ENCODE data around the gene CCDC43. TPM values are rescaled to one million over a fixed set of nuclear protein-coding genes. Genes with fewer than 3 reads are reported as not detected.

Gene CCDC43
- total and polyA plus RNA-seq, 2 donors (not counting 3 experiments of a cell fraction or from before 2014, with no cell fraction given): 5.9 to 31.7 TPM

GRCh38 chr17:44672479-44673093 lies 17.0 kb downstream of the CCDC43 start:
- Histone ChIP-seq H3K4me2 (ENCODE audit: insufficient read depth, low read length) (no peak overlapping the region), H4K20me1 (replicated peaks; ENCODE audit: control insufficient read depth, extremely low read depth, insufficient read depth, low read length) (no peaks in the 10 kb centered on the region), H3K27ac (ENCODE audit: insufficient read depth, low read depth, low read length) (no peak overlapping the region), H3K9me3 (replicated peaks; ENCODE audit: control insufficient read depth, insufficient read depth, low read length) (no peaks in the 10 kb centered on the region), H3K9me1 (replicated peaks; ENCODE audit: control insufficient read depth, extremely low read depth, insufficient read depth, low read length) (no peaks in the 10 kb centered on the region), H3K27me3 (ENCODE audit: control insufficient read depth in 2 of 2, insufficient read depth in 2 of 2, low read length in 2 of 2) (peaks cover 0 to 2% of the 10 kb centered on the region in 2 experiments), H3K4me3 (replicated peaks in 1 of 3; ENCODE audit: insufficient read depth in 1 of 3, low read depth in 1 of 3, low read length in 3 of 3) (no peak overlapping the region), H3K4me1 (ENCODE audit: control insufficient read depth, extremely low read depth, insufficient read depth, low read length) (peaks cover 10% of the 10 kb centered on the region), H3K79me2 (ENCODE audit: control insufficient read depth, insufficient read depth, low read length) (no peaks in the 10 kb centered on the region), H3K9ac (replicated peaks; ENCODE audit: extremely low read depth, insufficient read depth, low read length) (no peak overlapping the region), H2AFZ (ENCODE audit: low read depth, low read length) (no peak overlapping the region), H3K36me3 (ENCODE audit: control insufficient read depth in 2 of 2, extremely low read depth in 1 of 2, insufficient read depth in 2 of 2, low read length in 2 of 2) (no peaks in the 10 kb centered on the region)
- CTCF ChIA-PET: interaction anchor here (0.9 to 4.2 kb wide), 9 partner anchors 10 to 139 kb away, joined by 3 to 43 read pairs (median 5); partner anchors contain the start of gene FZD2
- dilution Hi-C loops (cut with MboI; ENCODE audit: extremely low pct_ligation_motif_present, low sequenced_read_pairs): no loop called here
- peak; percentile 44 for DNase-seq (ENCODE audit: low read depth, low spot score)
- no TSS peak for BruUV-seq (replicated peaks)
- POLR2A ChIA-PET: no interaction called here
- TF ChIP-seq EZH2 (IDR thresholded peaks at IDR 0.05; ENCODE audit: borderline replicate concordance, low read depth, low read length, severe bottlenecking): no peak
- peak; percentile 35 to 46 for TF ChIP-seq CTCF (IDR thresholded peaks at IDR 0.05; ENCODE audit: extremely low read depth in 1 of 2, insufficient read depth in 1 of 2, low read depth in 1 of 2, low read length in 2 of 2)
- peak; percentile 40 for FAIRE-seq
- intact Hi-C loops (cut with micrococcal nuclease): loop anchor here (1.0 to 5.0 kb wide), 2 partner anchors 90 to 139 kb away; no protein-coding TSS in a partner anchor

- H3K27ac ChIP-seq (ENCODE audit: insufficient read depth, low read depth, low read length): no peak overlapping the region
- H3K4me3 ChIP-seq (replicated peaks in 1 of 3; ENCODE audit: insufficient read depth in 1 of 3, low read depth in 1 of 3, low read length in 3 of 3): no peak overlapping the region
- no peak for DNase-seq (ENCODE audit: low read depth, low spot score)
- no peak overlapping the region for H3K9ac ChIP-seq (replicated peaks; ENCODE audit: extremely low read depth, insufficient read depth, low read length)
- no peaks in the 10 kb centered on the region for H3K79me2 ChIP-seq (ENCODE audit: control insufficient read depth, insufficient read depth, low read length)
- no TSS peak for BruUV-seq (replicated peaks)
- ChIA-PET POLR2A (no interaction called here), CTCF (interaction anchor here (1.3 to 1.6 kb wide), 3 partner anchors 10 to 132 kb away, joined by 3 to 4 read pairs (median 3); partner anchors contain the start of gene MEIOC)
- dilution Hi-C loops (cut with MboI; ENCODE audit: extremely low pct_ligation_motif_present, low sequenced_read_pairs): no loop called here
- H3K4me1 ChIP-seq (ENCODE audit: control insufficient read depth, extremely low read depth, insufficient read depth, low read length): no peaks in the 10 kb centered on the region
- peaks cover 7 to 10% of the 10 kb centered on the region in 2 experiments for H3K27me3 ChIP-seq (ENCODE audit: control insufficient read depth in 2 of 2, insufficient read depth in 2 of 2, low read length in 2 of 2)
- intact Hi-C loops (cut with micrococcal nuclease): no loop called here
- H3K36me3 ChIP-seq (ENCODE audit: control insufficient read depth in 2 of 2, extremely low read depth in 1 of 2, insufficient read depth in 2 of 2, low read length in 2 of 2): no peaks in the 10 kb centered on the region
- H4K20me1 ChIP-seq (replicated peaks; ENCODE audit: control insufficient read depth, extremely low read depth, insufficient read depth, low read length): no peaks in the 10 kb centered on the region
- H3K4me2 ChIP-seq (ENCODE audit: insufficient read depth, low read length): no peak overlapping the region
- no peak overlapping the region for H2AFZ ChIP-seq (ENCODE audit: low read depth, low read length)
- H3K9me3 ChIP-seq (replicated peaks; ENCODE audit: control insufficient read depth, insufficient read depth, low read length): no peaks in the 10 kb centered on the region
- no peaks in the 10 kb centered on the region for H3K9me1 ChIP-seq (replicated peaks; ENCODE audit: control insufficient read depth, extremely low read depth, insufficient read depth, low read length)
- TF ChIP-seq POLR2A (IDR thresholded peaks at IDR 0.05; ENCODE audit: low read depth, low read length) (no peak), MYC (IDR thresholded peaks at IDR 0.05; ENCODE audit: low read depth, low read length) (no peak), GATA2 (IDR thresholded peaks at IDR 0.05; ENCODE audit: insufficient read depth, insufficient read length, low read depth, low read length) (no peak), MAX (IDR thresholded peaks at IDR 0.05; ENCODE audit: insufficient read depth, insufficient read length) (no peak), JUN (IDR thresholded peaks at IDR 0.05; ENCODE audit: borderline replicate concordance, insufficient read depth, insufficient read length, low read depth) (no peak), CTCF (IDR thresholded peaks at IDR 0.05; ENCODE audit: extremely low read depth in 1 of 2, insufficient read depth in 1 of 2, low read depth in 1 of 2, low read length in 2 of 2) (no peak), FOS (IDR thresholded peaks at IDR 0.05; ENCODE audit: borderline replicate concordance, insufficient read depth, low read length) (no peak), POLR2AphosphoS5 (IDR thresholded peaks at IDR 0.05; ENCODE audit: insufficient read depth, low read depth, low read length) (no peak), EZH2 (IDR thresholded peaks at IDR 0.05; ENCODE audit: borderline replicate concordance, low read depth, low read length, severe bottlenecking) (no peak)
- FAIRE-seq: no peak
Measured at GRCh38 chr17:44666006-44666405, 23.6 kb downstream of the CCDC43 start.

All from endothelial cell of umbilical vein (primary cell).